Sigmoid colon (tissue), 7 donors: ENCODE results near the gene CPA1. TPM values are rescaled to one million over a fixed set of nuclear protein-coding genes. Genes with fewer than 3 reads are reported as not detected.

Experiments
- DNase-seq: peaks from one replicate; pipeline ENCODE4 v3.0.0-alpha.2; 2019
- H3K27ac ChIP-seq, 4 donors: fragments of 200-600 bp; sonication (generic); one replicate each; pipeline ENCODE4 v1.5.1; 2016 to 2019; ENCODE audit warnings: mild to moderate bottlenecking in 1 of 4
- H3K27me3 ChIP-seq, 3 donors: fragments of 200-600 bp; sonication (generic); one replicate each; pipeline ENCODE4 v1.5.1; 2019; ENCODE audit warnings: mild to moderate bottlenecking in 1 of 3
- H3K36me3 ChIP-seq, 4 donors: fragments of 200-600 bp; sonication (generic); one replicate each; pipeline ENCODE4 v1.5.1; 2016 to 2019
- H3K4me1 ChIP-seq, 4 donors: fragments of 200-600 bp; sonication (generic); one replicate each; pipeline ENCODE4 v1.5.1; 2017 to 2019
- H3K4me3 ChIP-seq, 4 donors: fragments of 200-600 bp; sonication (generic); one replicate each; pipeline ENCODE4 v1.5.1; 2017 to 2019; ENCODE audit warnings: mild to moderate bottlenecking in 2 of 4, moderate library complexity in 1 of 4
- H3K9me3 ChIP-seq, 4 donors: fragments of 200-600 bp in 3 of 4; sonication (generic) in 3 of 4; one replicate each; pipeline versions ENCODE4 v1.5.1 to v1.6.1; 2013 to 2019
- CTCF ChIP-seq, 4 experiments: fragments of 450-650 bp in 3 of 4; fragments of 200-600 bp in 1 of 4; IDR thresholded peaks; one replicate each; pipeline ENCODE4 v1.5.1; 2016 to 2019; ENCODE audit warnings: antibody characterized with exemption in 4 of 4, mild to moderate bottlenecking in 3 of 4, moderate library complexity in 2 of 4
- EP300 ChIP-seq, 4 donors: sonication (generic); formaldehyde crosslinking; IDR thresholded peaks; one replicate each; pipeline ENCODE4 v1.6.1; 2017; ENCODE audit warnings: antibody characterized with exemption in 4 of 4
- POLR2A ChIP-seq, 2 donors: fragments of 450-650 bp; IDR thresholded peaks; one replicate each; pipeline ENCODE4 v1.6.1; 2016; ENCODE audit warnings: antibody characterized with exemption in 2 of 2, mild to moderate bottlenecking in 2 of 2, moderate library complexity in 2 of 2
- POLR2AphosphoS5 ChIP-seq, 4 donors: sonication (generic); formaldehyde crosslinking; IDR thresholded peaks; one replicate each; pipeline ENCODE4 v1.6.1; 2017; ENCODE audit warnings: antibody characterized with exemption in 4 of 4
- WGBS, 2 donors: extraction: QIAGEN DNeasy Blood & Tissue Kit; methylation state at CpG; one replicate each; pipeline ENCODE4 v1.1.7; 2013; 5-methylcytosine and 5-hydroxymethylcytosine counted together
- intact Hi-C: fragments of 100-400 bp; cut with DNase I; formaldehyde crosslinking; loops from one replicate; pipeline ENCODE4 v1.15.1; 2023
- polyA plus RNA-seq, 3 donors: library from polyadenylated mRNA; stranded (reverse); fragments of 200-250 nt; gene quantifications; one replicate each; pipeline ENCODE4 v1.2.3, GENCODE V29; 2013
- total RNA-seq, 4 donors: library from RNA; depleted of rRNA; stranded (reverse); fragments of >200 nt; gene quantifications; one replicate each; pipeline ENCODE4 v1.1.0, GENCODE V29; 2016
- donor health status: healthy with polysubstance abuse.
- donor health status: Bipolar disorder and iron deficiency.
- donor health status: healthy.

The CPA1 gene
- total and polyA plus RNA-seq, 7 donors, result 0.34 to 7.8 (median 1.7) TPM; not detected in 3

- Histone ChIP-seq H3K4me1 (peaks cover 0 to 32% (median 7%) of the 10 kb centered on the region in 4 donors), H3K9me3 (no peaks in the 10 kb centered on the region), H3K36me3 (no peaks in the 10 kb centered on the region), H3K27me3 (no peaks in the 10 kb centered on the region), H3K27ac (peak overlapping the region in 2 of 4 donors; percentile 35 to 42), H3K4me3 (no peak overlapping the region)
- intact Hi-C loops, result no loop called here
- WGBS, 2 donors, result 51 to 70% methylated on average over 4 of the region's 4 CpGs
- no peak for TF ChIP-seq EP300 (IDR thresholded peaks at IDR 0.05)
- TF ChIP-seq POLR2AphosphoS5 (IDR thresholded peaks at IDR 0.05), result no peak
- no peak for TF ChIP-seq CTCF (IDR thresholded peaks at IDR 0.05)
- no peak for TF ChIP-seq POLR2A (IDR thresholded peaks at IDR 0.05)
- no peak for DNase-seq
Measured at GRCh38 chr7:130420943-130421578, 40.8 kb downstream of the CPA1 start.

GRCh38 chr7:130421684-130422083 lies 41.4 kb downstream of the CPA1 start:
- intact Hi-C loops, result no loop called here
- TF ChIP-seq POLR2AphosphoS5 (IDR thresholded peaks at IDR 0.05) (no peak), EP300 (IDR thresholded peaks at IDR 0.05) (no peak), POLR2A (IDR thresholded peaks at IDR 0.05) (no peak), CTCF (IDR thresholded peaks at IDR 0.05) (no peak)
- peak overlapping the region in 2 of 4 donors; percentile 35 to 42 for H3K27ac ChIP-seq
- WGBS, 2 donors, result 64 to 71% methylated on average over 2 of the region's 2 CpGs
- no peaks in the 10 kb centered on the region for H3K27me3 ChIP-seq
- no peaks in the 10 kb centered on the region for H3K9me3 ChIP-seq
- no peak overlapping the region for H3K4me3 ChIP-seq
- no peak for DNase-seq
- peaks cover 0 to 32% (median 7%) of the 10 kb centered on the region in 4 donors for H3K4me1 ChIP-seq
- H3K36me3 ChIP-seq, result no peaks in the 10 kb centered on the region

- 85 to 89% methylated on average over 3 of the region's 3 CpGs for WGBS, 2 donors
Measured at GRCh38 chr7:130423501-130424037, 43.3 kb downstream of the CPA1 start.

GRCh38 chr7:130425796-130426195 lies 45.5 kb downstream of the CPA1 start:
- no peaks in the 10 kb centered on the region for H3K27me3 ChIP-seq
- no peaks in the 10 kb centered on the region for H3K36me3 ChIP-seq
- intact Hi-C loops, result no loop called here
- no peak overlapping the region for H3K4me3 ChIP-seq
- TF ChIP-seq CTCF (IDR thresholded peaks at IDR 0.05) (no peak), EP300 (IDR thresholded peaks at IDR 0.05) (no peak), POLR2A (IDR thresholded peaks at IDR 0.05) (no peak), POLR2AphosphoS5 (IDR thresholded peaks at IDR 0.05) (no peak)
- no peaks in the 10 kb centered on the region for H3K9me3 ChIP-seq
- 77 to 81% methylated on average over 4 of the region's 4 CpGs for WGBS, 2 donors
- no peak for DNase-seq
- H3K4me1 ChIP-seq, result peaks cover 0 to 21% (median 12%) of the 10 kb centered on the region in 4 donors
- H3K27ac ChIP-seq, result no peak overlapping the region

More at GRCh38 chr7:130423501-130424037, 43.3 kb downstream of the CPA1 start:
- no peak overlapping the region for H3K27ac ChIP-seq
- peaks cover 0 to 19% (median 7%) of the 10 kb centered on the region in 4 donors for H3K4me1 ChIP-seq
- TF ChIP-seq CTCF (IDR thresholded peaks at IDR 0.05) (no peak), EP300 (IDR thresholded peaks at IDR 0.05) (no peak), POLR2A (IDR thresholded peaks at IDR 0.05) (no peak), POLR2AphosphoS5 (IDR thresholded peaks at IDR 0.05) (no peak)
- no peaks in the 10 kb centered on the region for H3K9me3 ChIP-seq
- intact Hi-C loops, result no loop called here
- H3K36me3 ChIP-seq, result no peaks in the 10 kb centered on the region
- H3K4me3 ChIP-seq, result no peak overlapping the region
- no peak for DNase-seq
- no peaks in the 10 kb centered on the region for H3K27me3 ChIP-seq
